DMS153 (cell line): Measurements from ENCODE around the gene MYLK2.

Experiments used
- DNase-seq: peaks from one replicate; lab custom pipeline; 2025; lab: John Stamatoyannopoulos, UW

MYLK2 gene

DNA sequence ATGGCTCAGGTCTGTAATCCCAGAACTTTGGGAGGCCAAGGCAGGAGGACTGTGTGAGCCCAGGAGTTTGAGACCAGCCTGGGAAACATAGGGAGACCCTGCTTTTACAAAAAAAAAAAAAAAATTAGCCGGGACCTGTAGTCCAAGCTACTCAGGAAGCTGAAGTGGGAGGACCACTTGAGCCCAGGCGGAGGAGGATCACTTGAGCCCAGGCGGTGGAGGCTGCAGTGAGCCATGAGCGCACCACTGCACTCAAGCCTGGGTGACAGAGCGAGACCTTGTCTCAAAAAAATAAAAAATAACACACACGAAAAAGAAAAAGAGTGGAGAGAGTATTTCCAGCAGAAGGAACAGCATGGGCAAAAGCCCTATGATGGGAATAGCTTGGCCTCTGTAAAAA lies 53.2 kb downstream of the MYLK2 start:
- no peak for DNase-seq

DNA sequence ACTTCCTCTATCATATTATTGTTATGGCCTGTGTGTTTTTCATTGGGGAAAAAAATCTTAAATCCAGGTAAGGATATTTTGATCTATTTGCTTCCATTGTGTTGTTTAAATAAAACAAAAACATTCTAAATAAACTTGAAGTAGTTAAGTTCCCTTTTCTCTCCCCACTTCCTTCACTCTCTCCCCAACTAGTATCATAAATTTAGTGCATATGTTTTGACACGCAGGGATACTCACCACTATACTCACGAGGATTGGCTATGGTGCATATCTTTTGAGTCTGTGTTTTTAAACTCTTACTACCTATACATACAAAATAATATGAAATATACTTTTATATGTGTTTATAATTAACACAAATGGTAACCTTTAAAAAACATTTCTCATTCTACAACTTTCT lies 56.5 kb downstream of the MYLK2 start:
- no peak for DNase-seq

GRCh38 chr20:31877684-31878083 lies 58.5 kb downstream of the MYLK2 start:
- DNase-seq, result no peak

GRCh38 chr20:31879143-31879987 lies 60.2 kb downstream of the MYLK2 start:
- peak; percentile 90 for DNase-seq

DNA sequence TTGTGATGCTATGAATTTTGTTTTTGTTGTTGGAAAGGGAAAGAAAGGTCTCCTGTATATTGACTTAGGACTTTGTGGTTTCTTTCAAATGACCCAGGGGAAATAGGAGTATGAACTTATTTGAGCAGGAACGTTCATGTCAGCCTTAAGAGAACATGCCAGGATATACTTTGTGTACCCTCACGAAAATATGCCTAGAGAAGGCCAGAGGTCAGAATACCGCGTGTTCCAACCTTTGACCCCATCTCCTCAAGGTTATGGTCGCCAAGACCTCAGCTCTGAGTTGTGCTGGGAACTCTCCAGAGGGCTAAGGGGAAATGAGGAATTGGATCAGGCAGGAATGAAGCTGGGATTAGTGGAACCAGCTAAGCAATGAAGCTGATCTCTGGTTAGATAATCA lies 62.8 kb downstream of the MYLK2 start:
- DNase-seq, result no peak

GRCh38 chr20:31883829-31884228 lies 64.7 kb downstream of the MYLK2 start:
- DNase-seq, result no peak
